Peyer's patch (tissue), 4 donors: ENCODE measurements around the gene SPDYE1.
"Not testable (repeated sequence)": the region's sequence is repeated elsewhere in the genome, so short reads cannot be mapped to it uniquely, and the experiment has no call there.

Source experiments
- CTCF ChIP-seq, 6 experiments: fragments of 450-650 bp in 4 of 6; fragments of 200-600 bp in 2 of 6; sonication (generic) in 1 of 6; IDR thresholded peaks; one replicate each; pipeline ENCODE4 v1.5.1; 2017 to 2019; ENCODE audit warnings: antibody characterized with exemption in 6 of 6, mild to moderate bottlenecking in 3 of 6, moderate library complexity in 1 of 6
- POLR2A ChIP-seq, 2 donors: fragments of 450-650 bp; IDR thresholded peaks; one replicate each; pipeline ENCODE4 v1.5.1; 2017; ENCODE audit warnings: antibody characterized with exemption in 2 of 2, mild to moderate bottlenecking in 2 of 2, moderate library complexity in 2 of 2

- TF ChIP-seq CTCF, POLR2A (IDR thresholded peaks at IDR 0.05): not testable (repeated sequence)
Measured at GRCh38 chr7:43982848-43983247, 14.8 kb upstream of the SPDYE1 start.
